GM23338 (cell line): ENCODE data around the gene CRYM. TPM values are rescaled to one million over a fixed set of nuclear protein-coding genes. Genes with fewer than 3 reads are reported as not detected.

ENCODE experiments used
- ATAC-seq: fragments of 200-7000 bp; cut with Tn5 transposase; 3 replicates; pipeline ENCODE4 v1.9.1; 2020
- DNase-seq: peaks from one replicate; pipeline ENCODE4 v3.0.0-alpha.2; 2015; ENCODE audit warnings: low spot score
- H2AFZ ChIP-seq: fragments of 200-600 bp; sonication (generic); 2 replicates; pipeline ENCODE4 v1.8.0; 2016; ENCODE audit warnings: antibody characterized with exemption, mild to moderate bottlenecking, moderate library complexity
- H3F3A ChIP-seq: fragments of 200-600 bp; sonication (generic); replicated peaks from 2 replicates; pipeline ENCODE4 v1.8.0; 2017; ENCODE audit warnings: antibody characterized with exemption, mixed run types, low read depth
- H3K27ac ChIP-seq: fragments of 200-600 bp; sonication (generic); 2 replicates; pipeline ENCODE4 v1.6.1; 2016; ENCODE audit warnings: low read depth
- H3K27me3 ChIP-seq: fragments of 200-600 bp; sonication (generic); 2 replicates; pipeline ENCODE4 v1.8.0; 2016; ENCODE audit warnings: mild to moderate bottlenecking, mixed run types, moderate library complexity; ENCODE audit not compliant: insufficient read depth
- H3K36me3 ChIP-seq: fragments of 200-600 bp; sonication (generic); 2 replicates; pipeline ENCODE4 v1.8.0; 2016; ENCODE audit warnings: mild to moderate bottlenecking; ENCODE audit not compliant: insufficient read depth
- H3K4me1 ChIP-seq: fragments of 200-600 bp; sonication (generic); 2 replicates; pipeline ENCODE4 v1.8.0; 2016; ENCODE audit warnings: mild to moderate bottlenecking, moderate library complexity; ENCODE audit not compliant: insufficient read depth
- H3K4me2 ChIP-seq: fragments of 200-600 bp; sonication (generic); 2 replicates; pipeline ENCODE4 v1.7.1; 2017; ENCODE audit warnings: mixed run types
- H3K4me3 ChIP-seq: fragments of 200-600 bp; sonication (generic); 2 replicates; pipeline ENCODE4 v1.6.1; 2016; ENCODE audit warnings: mixed run types
- H3K79me2 ChIP-seq: fragments of 200-600 bp; sonication (generic); replicated peaks from 2 replicates; pipeline ENCODE4 v1.8.0; 2017; ENCODE audit warnings: mild to moderate bottlenecking; ENCODE audit not compliant: insufficient read depth
- H3K9me2 ChIP-seq: fragments of 200-600 bp; sonication (generic); 2 replicates; pipeline ENCODE4 v1.8.0; 2017; ENCODE audit not compliant: insufficient read depth
- H4K20me1 ChIP-seq: fragments of 200-600 bp; sonication (generic); replicated peaks from 2 replicates; pipeline ENCODE4 v1.8.0; 2017; ENCODE audit warnings: mild to moderate bottlenecking; ENCODE audit not compliant: insufficient read depth
- H3K27ac Mint-ChIP-seq: 2 replicates; pipeline ENCODE4 v1.8.0; 2020; ENCODE audit warnings: inconsistent platforms, mild to moderate bottlenecking, moderate library complexity, mixed read lengths
- H3K27me3 Mint-ChIP-seq: 3 replicates; pipeline ENCODE4 v1.8.0; 2022; ENCODE audit warnings: low read depth, mild to moderate bottlenecking, moderate library complexity, mixed read lengths, inconsistent platforms; ENCODE audit not compliant: insufficient read depth, poor library complexity
- H3K36me3 Mint-ChIP-seq: 3 replicates; pipeline ENCODE4 v1.8.0; 2021; ENCODE audit warnings: low read depth, mild to moderate bottlenecking, inconsistent platforms, moderate library complexity, mixed read lengths
- H3K4me1 Mint-ChIP-seq: 3 replicates; pipeline ENCODE4 v1.8.0; 2020; ENCODE audit warnings: mild to moderate bottlenecking, inconsistent platforms, mixed read lengths
- H3K4me3 Mint-ChIP-seq: 3 replicates; pipeline ENCODE4 v1.8.0; 2021; ENCODE audit warnings: moderate library complexity, mild to moderate bottlenecking, inconsistent platforms, mixed read lengths
- H3K9me3 Mint-ChIP-seq: 3 replicates; pipeline ENCODE4 v1.8.0; 2020; ENCODE audit warnings: moderate library complexity, mild to moderate bottlenecking, inconsistent platforms, mixed read lengths
- EZH2 ChIP-seq: fragments of 200-600 bp; sonication (generic); IDR thresholded peaks from one replicate; pipeline ENCODE4 v1.8.0; 2017; ENCODE audit warnings: antibody characterized with exemption, mild to moderate bottlenecking, low read depth; ENCODE audit not compliant: unreplicated experiment
- EZH2phosphoT487 ChIP-seq: fragments of 200-600 bp; sonication (generic); IDR thresholded peaks from one replicate; pipeline ENCODE4 v1.8.1; 2018; ENCODE audit warnings: antibody characterized with exemption; ENCODE audit not compliant: unreplicated experiment
- JUNB ChIP-seq: IDR thresholded peaks from one replicate; pipeline ENCODE4 v1.6.1; 2016; ENCODE audit warnings: antibody characterized with exemption; ENCODE audit not compliant: unreplicated experiment
- NANOG ChIP-seq: IDR thresholded peaks from 2 replicates; pipeline ENCODE4 v1.6.1; 2016; ENCODE audit warnings: antibody characterized with exemption, borderline replicate concordance
- POLR2AphosphoS5 ChIP-seq: IDR thresholded peaks from 2 replicates; pipeline ENCODE4 v1.6.1; 2016; ENCODE audit warnings: antibody characterized with exemption, low read depth
- ZNF331 ChIP-seq: fragments of 250-450 bp; sonication (Bioruptor Pico); IDR thresholded peaks from 2 replicates; pipeline ENCODE4 v1.5.0; 2020; ENCODE audit warnings: low read depth, mild to moderate bottlenecking, moderate library complexity
- polyA plus RNA-seq: library from polyadenylated mRNA; unstranded; fragments of >200 nt; fragmentation: Nextera tagmentation; extraction: Ambion mirVana; gene quantifications from 2 replicates; pipeline ENCODE4 v1.2.1, GENCODE V29; 2016
- total RNA-seq: library from RNA; depleted of rRNA; stranded (reverse); fragments of >200 nt; shearing (Covaris generic); gene quantifications from 2 replicates; pipeline ENCODE4 v1.2.3, GENCODE V29; 2014
- TF ChIP-seq, protein P1 (sequence below): IDR thresholded peaks from one replicate; pipeline ENCODE4 v1.6.1; 2018; ENCODE audit warnings: antibody characterized with exemption; ENCODE audit not compliant: unreplicated experiment
- TF ChIP-seq, protein P2 (sequence below): IDR thresholded peaks from 2 replicates; pipeline ENCODE4 v1.6.1; 2016; ENCODE audit warnings: antibody characterized with exemption
- TF ChIP-seq, protein P3 (sequence below): fragments of 250-450 bp; sonication (Bioruptor Pico); IDR thresholded peaks from 2 replicates; pipeline ENCODE4 v1.5.0; 2020; ENCODE audit warnings: mild to moderate bottlenecking, moderate library complexity

Gene CRYM
- total and polyA plus RNA-seq, 2 experiments from 2014 or later, result 15.2 to 18.0 TPM

DNA sequence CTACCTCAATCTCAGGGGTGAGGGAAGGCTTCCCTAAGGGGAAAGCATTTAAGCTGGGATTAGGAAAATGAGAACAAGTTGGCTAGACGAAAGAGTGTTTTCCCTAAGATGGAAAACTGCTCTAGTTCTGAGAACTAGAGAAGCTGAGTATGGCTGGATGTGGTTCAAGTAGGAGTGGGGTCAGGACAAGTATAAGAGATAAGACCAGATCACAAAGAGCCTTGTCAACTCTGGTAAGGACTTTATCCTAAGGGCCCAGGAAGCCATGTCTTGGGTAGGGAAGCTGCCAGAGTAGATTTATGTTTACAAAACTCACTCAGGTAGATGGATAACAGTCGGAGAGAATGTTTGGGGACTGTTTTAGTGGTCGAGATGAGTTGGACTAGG lies 42.9 kb downstream of the CRYM start:
- Histone ChIP-seq H2AFZ (no peak overlapping the region), H3K27me3 (no peaks in the 10 kb centered on the region), H3K4me2 (no peak overlapping the region), H3K4me3 (no peak overlapping the region), H3K27ac (no peak overlapping the region), H4K20me1 (no peaks in the 10 kb centered on the region), H3K4me1 (no peaks in the 10 kb centered on the region), H3K36me3 (no peaks in the 10 kb centered on the region), H3K79me2 (no peaks in the 10 kb centered on the region), H3K9me2 (peaks cover 9% of the 10 kb centered on the region), H3F3A (no peaks in the 10 kb centered on the region)
- H3K4me3 Mint-ChIP-seq, result no peak overlapping the region
- TF ChIP-seq JUNB (no peak), EZH2 (no peak), POLR2AphosphoS5 (no peak), EZH2phosphoT487 (no peak), NANOG (no peak), ZNF331 (CRISPR knock-in tag) (no peak)
- TF ChIP-seq, protein P1, sequence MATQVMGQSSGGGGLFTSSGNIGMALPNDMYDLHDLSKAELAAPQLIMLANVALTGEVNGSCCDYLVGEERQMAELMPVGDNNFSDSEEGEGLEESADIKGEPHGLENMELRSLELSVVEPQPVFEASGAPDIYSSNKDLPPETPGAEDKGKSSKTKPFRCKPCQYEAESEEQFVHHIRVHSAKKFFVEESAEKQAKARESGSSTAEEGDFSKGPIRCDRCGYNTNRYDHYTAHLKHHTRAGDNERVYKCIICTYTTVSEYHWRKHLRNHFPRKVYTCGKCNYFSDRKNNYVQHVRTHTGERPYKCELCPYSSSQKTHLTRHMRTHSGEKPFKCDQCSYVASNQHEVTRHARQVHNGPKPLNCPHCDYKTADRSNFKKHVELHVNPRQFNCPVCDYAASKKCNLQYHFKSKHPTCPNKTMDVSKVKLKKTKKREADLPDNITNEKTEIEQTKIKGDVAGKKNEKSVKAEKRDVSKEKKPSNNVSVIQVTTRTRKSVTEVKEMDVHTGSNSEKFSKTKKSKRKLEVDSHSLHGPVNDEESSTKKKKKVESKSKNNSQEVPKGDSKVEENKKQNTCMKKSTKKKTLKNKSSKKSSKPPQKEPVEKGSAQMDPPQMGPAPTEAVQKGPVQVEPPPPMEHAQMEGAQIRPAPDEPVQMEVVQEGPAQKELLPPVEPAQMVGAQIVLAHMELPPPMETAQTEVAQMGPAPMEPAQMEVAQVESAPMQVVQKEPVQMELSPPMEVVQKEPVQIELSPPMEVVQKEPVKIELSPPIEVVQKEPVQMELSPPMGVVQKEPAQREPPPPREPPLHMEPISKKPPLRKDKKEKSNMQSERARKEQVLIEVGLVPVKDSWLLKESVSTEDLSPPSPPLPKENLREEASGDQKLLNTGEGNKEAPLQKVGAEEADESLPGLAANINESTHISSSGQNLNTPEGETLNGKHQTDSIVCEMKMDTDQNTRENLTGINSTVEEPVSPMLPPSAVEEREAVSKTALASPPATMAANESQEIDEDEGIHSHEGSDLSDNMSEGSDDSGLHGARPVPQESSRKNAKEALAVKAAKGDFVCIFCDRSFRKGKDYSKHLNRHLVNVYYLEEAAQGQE, result no peak
- TF ChIP-seq, protein P2, sequence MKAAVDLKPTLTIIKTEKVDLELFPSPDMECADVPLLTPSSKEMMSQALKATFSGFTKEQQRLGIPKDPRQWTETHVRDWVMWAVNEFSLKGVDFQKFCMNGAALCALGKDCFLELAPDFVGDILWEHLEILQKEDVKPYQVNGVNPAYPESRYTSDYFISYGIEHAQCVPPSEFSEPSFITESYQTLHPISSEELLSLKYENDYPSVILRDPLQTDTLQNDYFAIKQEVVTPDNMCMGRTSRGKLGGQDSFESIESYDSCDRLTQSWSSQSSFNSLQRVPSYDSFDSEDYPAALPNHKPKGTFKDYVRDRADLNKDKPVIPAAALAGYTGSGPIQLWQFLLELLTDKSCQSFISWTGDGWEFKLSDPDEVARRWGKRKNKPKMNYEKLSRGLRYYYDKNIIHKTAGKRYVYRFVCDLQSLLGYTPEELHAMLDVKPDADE, result no peak
- TF ChIP-seq, protein P3, sequence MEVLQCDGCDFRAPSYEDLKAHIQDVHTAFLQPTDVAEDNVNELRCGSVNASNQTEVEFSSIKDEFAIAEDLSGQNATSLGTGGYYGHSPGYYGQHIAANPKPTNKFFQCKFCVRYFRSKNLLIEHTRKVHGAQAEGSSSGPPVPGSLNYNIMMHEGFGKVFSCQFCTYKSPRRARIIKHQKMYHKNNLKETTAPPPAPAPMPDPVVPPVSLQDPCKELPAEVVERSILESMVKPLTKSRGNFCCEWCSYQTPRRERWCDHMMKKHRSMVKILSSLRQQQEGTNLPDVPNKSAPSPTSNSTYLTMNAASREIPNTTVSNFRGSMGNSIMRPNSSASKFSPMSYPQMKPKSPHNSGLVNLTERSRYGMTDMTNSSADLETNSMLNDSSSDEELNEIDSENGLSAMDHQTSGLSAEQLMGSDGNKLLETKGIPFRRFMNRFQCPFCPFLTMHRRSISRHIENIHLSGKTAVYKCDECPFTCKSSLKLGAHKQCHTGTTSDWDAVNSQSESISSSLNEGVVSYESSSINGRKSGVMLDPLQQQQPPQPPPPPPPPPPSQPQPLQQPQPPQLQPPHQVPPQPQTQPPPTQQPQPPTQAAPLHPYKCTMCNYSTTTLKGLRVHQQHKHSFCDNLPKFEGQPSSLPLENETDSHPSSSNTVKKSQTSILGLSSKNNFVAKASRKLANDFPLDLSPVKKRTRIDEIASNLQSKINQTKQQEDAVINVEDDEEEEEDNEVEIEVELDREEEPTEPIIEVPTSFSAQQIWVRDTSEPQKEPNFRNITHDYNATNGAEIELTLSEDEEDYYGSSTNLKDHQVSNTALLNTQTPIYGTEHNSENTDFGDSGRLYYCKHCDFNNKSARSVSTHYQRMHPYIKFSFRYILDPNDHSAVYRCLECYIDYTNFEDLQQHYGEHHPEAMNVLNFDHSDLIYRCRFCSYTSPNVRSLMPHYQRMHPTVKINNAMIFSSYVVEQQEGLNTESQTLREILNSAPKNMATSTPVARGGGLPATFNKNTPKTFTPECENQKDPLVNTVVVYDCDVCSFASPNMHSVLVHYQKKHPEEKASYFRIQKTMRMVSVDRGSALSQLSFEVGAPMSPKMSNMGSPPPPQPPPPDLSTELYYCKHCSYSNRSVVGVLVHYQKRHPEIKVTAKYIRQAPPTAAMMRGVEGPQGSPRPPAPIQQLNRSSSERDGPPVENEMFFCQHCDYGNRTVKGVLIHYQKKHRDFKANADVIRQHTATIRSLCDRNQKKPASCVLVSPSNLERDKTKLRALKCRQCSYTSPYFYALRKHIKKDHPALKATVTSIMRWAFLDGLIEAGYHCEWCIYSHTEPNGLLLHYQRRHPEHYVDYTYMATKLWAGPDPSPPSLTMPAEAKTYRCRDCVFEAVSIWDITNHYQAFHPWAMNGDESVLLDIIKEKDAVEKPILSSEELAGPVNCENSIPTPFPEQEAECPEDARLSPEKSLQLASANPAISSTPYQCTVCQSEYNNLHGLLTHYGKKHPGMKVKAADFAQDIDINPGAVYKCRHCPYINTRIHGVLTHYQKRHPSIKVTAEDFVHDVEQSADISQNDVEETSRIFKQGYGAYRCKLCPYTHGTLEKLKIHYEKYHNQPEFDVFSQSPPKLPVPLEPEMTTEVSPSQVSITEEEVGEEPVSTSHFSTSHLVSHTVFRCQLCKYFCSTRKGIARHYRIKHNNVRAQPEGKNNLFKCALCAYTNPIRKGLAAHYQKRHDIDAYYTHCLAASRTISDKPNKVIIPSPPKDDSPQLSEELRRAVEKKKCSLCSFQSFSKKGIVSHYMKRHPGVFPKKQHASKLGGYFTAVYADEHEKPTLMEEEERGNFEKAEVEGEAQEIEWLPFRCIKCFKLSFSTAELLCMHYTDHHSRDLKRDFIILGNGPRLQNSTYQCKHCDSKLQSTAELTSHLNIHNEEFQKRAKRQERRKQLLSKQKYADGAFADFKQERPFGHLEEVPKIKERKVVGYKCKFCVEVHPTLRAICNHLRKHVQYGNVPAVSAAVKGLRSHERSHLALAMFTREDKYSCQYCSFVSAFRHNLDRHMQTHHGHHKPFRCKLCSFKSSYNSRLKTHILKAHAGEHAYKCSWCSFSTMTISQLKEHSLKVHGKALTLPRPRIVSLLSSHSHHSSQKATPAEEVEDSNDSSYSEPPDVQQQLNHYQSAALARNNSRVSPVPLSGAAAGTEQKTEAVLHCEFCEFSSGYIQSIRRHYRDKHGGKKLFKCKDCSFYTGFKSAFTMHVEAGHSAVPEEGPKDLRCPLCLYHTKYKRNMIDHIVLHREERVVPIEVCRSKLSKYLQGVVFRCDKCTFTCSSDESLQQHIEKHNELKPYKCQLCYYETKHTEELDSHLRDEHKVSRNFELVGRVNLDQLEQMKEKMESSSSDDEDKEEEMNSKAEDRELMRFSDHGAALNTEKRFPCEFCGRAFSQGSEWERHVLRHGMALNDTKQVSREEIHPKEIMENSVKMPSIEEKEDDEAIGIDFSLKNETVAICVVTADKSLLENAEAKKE, result no peak
- no peaks in the 10 kb centered on the region for H3K27me3 Mint-ChIP-seq
- no peak for ATAC-seq
- H3K9me3 Mint-ChIP-seq, result no peaks in the 10 kb centered on the region
- no peak for DNase-seq
- no peaks in the 10 kb centered on the region for H3K36me3 Mint-ChIP-seq
- H3K4me1 Mint-ChIP-seq, result no peaks in the 10 kb centered on the region
- no peak overlapping the region for H3K27ac Mint-ChIP-seq
